Stimulated activated CD4-positive, alpha-beta T cell treated with anti-CD3 and anti-CD28 coated beads, Interleukin-4, amount 100 ng/mL, for 48 hours (primary cell): ENCODE measurements around the gene CHID1.

Source experiments
- DNase-seq, 2 donors: peaks; one replicate each; pipeline ENCODE4 v3.0.0-alpha.2; 2020; ENCODE audit warnings: low read depth in 2 of 2

CHID1 gene

DNA sequence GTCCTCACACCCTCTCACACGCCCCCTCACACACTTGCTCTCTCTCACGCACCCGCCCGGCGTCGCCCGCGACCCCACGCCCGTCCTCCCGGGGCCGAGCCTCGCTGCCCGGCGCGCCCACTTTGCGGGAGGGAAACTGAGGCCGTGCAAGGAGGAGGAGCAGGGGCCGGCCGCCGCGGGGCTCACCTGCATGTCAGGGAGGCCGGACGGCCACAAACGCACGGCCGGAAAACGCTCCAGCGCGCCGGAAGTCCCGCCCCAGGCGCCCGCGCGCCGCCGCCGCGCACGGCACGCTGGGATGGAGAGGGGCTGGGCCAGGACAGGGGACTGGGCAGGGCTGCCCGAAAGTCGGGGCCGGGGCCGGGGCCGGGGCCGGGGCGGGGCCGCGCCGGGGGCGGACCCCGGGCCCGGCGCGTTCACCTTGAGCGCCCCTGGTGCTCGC is at the start of gene CHID1:
Gene CHID1 (minus strand): TSS at position 222 of the 442 bp plus-strand sequence. CDS start 5,994 bp downstream, outside the sequence.
- DNase-seq: peak; percentile 79 to 85

DNA sequence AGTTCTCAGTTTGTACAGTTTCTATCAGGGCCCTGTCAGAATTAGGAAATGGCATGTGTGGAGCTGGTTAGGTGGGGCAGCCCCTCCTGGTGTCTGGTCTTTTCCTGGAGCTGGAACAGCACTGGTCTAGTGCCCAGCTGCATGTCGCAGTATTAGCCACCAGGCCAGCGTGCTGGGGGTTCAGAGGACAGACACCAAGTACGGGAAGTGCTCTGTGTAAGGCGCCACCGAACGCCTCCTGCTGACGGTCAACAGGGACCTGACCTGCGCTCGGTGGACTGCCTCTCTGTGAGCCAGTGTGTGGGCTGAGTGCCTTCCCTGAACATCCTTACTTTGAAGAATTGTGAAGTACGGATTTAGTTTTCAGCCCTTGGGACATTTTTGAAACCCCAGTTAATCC is 49.0 kb upstream of the CHID1 start:
- no peak for DNase-seq

DNA sequence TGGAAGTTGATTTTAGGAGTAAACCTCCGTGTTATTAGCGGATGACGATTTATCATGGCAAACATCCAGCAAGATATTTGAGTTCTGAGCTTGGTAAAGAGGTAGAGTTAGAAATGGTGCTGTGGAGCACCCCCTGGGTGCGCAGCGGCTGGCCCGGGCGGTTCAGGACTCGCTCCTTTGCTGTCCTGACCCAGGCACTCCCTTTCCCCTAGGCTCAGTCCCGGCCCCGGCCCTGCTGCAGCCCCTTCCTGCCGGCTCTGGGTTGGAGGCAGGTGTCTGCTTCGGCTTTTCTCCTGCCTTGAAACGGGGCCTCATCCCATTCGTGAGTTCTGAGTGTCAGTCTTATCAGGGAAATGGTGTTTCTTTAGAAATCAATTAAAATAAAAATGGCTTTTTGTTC is 48.4 kb upstream of the CHID1 start:
- no peak for DNase-seq

DNA sequence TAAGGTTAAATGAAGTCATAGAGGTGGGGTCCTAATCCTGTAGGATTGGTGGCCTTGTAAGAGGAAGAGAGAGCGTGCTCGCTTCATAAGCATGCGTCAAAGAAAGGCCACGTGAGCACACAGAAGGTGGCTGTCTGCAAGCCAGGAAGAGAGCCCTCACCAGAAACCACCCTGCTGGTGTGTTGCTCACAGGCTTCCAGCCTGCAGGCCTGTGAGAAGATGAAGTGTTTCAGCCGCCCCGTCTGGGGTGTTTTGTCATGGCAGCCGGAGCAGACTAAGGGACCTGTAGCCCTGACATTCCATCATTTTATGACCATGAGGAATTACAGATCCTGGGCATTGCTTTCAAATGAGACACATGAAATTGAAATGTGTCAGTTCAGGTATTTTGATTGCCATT is 47.5 kb upstream of the CHID1 start:
- DNase-seq: no peak

DNA sequence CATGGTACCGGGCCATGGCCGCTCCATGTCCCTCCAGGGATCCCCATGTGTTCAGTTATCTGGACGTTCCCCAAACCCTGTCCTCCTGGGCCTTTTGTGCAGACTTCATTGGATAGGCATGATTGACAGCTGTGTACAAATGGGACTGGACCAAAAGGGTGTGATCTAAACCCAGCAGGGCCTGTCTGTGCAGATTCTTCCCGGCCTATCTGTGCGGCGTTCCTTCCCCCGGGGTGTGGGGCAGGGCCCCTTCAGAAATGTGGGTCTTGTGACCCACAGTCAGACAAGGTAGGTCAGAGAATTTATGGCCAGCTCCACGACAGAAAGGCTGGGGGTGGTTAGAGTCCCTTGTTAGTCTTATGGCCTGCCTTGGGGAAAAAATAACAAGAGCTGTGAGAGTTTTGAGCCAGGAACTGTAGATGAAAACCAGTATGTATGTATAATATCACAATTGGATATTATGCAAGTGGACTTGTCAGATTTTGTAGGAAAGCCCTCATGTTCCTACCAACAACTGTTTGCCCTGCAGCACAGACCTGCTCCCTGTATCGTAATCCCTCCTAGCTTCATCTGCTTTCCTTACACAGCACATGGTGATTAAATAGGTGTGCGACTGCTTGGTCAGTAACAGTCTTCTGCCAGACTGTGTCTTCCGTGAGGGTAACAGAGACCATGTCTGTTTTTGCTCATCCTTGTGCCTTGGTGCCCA is 46.8 kb upstream of the CHID1 start:
- no peak for DNase-seq

DNA sequence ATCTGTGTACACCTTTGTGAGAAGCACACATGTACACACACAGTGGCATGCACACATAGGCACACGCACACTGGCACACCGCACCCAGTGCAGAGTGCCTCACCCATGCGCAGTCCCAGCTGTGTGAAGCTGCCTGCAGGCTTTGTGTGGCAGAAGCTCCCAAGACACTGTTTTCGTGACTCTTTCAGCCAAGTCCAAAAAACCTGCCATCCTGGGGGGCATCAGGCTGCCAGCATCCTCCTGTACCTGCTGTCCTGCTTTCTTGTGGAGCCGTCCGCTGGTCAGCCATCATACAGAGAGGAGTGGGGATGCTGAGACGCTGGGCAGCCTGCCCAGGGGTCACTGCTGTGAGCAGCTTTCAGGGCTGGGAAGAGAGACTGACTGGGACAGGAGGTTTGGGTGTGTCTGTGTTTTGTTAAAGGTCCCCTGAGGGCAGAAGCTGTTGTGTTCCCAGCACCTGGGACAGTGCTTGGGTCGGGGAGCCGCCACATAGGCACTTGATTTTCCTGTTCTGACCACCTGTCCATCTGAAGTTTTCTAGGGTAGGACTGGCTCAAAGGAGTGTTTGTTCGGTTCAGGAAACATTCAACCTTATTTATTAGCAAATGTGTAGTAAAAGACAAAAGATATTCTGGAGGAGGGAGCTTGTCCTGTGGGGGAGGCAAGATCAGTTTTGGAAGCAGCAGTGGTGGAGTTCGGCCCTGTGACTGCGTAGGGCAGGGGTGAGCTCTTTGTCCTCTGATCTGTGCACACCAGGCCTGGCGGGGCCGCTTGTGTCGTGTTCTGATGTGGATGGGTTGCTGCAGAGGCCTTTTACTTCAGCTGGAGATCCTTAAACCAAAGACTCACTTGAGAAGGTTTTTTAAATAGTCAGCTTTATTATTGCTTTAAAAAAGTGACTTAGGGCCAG is 44.8 kb upstream of the CHID1 start:
- no peak for DNase-seq

DNA sequence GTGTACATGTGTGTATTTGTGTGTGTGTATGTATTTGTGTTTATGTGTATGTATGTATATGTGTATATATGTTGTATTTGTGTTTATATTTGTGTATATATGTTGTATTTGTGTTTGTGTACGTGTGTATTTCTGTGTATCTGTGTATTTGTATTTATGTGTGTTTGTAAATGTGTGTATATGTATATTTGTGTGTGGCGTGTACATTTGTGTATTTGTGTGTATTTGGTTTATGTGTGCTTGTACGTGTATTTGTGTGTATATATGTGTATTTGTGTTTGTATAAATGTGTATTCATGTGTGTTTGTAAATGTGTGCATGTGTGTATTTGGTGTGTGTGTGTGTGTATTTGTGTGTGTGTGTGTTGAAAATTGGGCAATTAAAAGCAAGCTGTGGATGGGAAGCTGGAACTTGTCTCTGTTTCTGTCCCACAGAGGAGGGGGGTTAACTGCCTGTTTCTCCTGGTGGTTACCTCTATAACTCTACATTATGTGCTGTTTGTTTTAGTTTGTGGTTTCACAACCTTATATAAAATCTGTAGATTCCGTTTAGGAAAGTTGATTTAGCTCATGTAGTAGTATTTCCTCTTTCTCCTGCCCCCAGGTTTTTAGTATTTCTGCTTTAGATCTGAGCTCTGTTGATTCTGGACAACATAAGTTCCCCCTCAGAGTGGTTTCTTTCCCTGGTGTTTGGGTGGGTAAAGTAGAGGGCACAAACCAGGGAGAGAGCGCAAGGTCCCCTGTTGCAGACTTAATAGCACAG is 44.0 kb upstream of the CHID1 start:
- DNase-seq: no peak

DNA sequence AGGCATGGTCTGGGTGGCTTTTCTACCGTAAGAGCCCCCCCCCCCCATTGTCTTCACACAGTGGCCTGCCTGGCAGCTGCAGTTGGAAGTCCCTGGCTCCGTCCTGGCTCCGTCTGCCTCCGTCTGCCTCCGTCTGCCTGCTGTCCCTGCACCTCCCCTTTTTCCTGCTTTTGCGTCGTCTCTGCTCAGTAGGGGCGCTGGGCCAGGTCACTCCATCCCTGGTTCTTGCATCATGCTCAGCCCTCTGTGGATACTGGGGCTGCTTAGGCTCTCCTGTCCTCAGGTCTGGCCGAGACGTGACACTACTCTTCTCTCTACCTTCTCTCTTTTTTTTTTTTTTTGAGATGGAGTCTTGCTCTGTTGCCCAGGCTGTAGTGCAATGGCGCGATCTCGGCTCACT is 42.9 kb upstream of the CHID1 start:
- no peak for DNase-seq

DNA sequence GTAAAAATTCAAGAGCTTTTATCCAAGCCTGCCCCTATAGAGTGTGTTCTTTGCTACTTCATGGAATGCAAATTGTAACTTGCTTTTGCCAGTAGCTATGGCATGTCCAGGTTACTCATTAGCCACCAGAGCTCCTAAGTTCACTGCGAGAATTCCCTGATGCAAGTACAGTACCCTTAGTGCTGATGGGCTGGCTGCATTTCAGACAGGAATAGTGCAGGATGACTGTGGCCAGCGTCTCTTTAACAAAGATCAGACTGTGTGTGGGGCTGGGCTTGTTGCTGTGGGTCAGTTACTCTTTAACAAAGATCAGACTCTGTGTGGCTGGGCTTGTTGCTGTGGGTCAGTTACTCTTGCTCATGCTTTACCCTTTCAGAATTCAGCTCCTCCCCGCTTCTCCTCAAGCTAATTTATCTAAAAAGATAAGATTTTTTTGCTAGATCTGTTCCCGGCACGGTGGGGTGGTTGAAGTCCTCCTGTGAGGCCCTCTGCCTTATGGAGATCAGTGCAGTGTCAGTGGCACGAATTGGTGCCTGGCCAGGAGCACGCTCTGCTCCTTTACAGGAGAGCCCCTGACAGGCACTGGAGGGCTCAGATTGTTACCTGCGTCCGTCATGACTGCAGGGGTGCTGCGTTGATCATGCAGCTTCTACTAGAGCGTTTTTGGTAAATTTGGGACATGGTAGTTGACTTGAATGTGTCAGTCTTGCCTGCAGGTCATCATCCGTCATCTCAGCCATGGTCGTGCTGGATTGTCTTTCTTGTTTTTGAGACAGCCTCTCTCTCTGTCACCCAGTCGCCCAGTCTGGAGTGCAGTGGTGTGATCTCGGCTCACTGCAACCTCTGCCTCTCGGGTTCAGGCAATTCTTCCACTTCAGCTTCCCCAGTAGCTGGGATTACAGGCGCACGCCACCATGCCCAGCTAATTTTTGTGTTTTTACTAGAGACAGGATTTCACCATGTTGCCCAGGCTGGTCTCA is 42.1 kb upstream of the CHID1 start:
- DNase-seq: no peak

DNA sequence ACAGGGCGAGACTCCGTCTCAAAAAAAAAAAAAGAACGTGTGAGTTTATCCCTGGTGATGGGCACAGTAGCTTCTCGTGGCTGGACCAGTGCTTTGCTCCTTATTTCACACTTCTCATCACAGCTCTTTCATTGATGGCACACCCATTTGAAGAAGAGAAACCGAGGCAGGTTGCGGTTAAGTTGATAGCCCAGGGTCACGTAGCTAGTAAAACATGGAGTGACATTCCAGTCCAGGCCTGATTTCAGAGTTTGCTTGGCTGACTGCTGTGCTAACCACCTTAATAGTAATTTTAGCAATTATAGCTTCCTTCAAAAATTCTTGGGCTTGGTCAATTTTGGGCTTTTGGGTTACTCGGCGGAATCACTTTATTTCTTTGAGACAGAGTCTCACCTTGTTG is 40.9 kb upstream of the CHID1 start:
- DNase-seq: no peak

DNA sequence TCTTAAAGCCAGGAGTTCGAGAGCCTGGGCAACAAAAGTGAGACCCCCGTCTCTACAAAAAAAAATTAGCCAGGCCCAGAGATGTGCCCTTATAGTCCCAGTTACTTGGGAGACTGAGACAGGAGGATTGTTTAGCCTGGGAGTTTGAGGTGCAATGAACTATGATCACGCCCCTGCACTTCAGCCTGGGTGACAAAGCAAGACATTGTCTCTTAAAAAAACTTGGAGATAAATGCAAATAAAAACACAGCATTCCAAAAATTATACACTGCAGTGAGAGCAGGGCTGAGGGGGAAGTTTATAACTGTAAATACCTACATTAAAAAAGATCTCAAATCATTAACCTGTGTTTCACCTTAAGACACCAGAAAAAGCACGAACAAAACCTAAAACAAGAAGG is 37.1 kb upstream of the CHID1 start:
- DNase-seq: no peak

DNA sequence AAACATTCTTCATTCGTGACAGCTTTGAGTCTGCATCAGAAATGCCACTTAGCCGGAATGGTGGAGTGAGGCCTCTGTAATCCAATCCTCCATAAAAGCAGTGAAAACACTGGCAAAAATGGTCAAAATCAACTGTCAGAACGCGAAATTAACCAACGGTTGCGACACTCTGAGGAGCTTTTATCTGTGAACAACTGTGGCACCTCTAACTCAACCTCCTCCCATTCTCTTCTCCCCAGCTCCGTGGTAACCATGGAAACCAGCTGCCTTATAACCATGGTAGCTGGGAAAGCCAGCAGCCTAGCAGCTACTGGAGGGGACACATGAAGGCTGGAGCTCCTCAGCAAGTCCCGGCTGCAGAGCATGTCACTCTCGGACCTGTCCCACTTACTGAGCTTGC is 35.4 kb upstream of the CHID1 start:
- DNase-seq: no peak

DNA sequence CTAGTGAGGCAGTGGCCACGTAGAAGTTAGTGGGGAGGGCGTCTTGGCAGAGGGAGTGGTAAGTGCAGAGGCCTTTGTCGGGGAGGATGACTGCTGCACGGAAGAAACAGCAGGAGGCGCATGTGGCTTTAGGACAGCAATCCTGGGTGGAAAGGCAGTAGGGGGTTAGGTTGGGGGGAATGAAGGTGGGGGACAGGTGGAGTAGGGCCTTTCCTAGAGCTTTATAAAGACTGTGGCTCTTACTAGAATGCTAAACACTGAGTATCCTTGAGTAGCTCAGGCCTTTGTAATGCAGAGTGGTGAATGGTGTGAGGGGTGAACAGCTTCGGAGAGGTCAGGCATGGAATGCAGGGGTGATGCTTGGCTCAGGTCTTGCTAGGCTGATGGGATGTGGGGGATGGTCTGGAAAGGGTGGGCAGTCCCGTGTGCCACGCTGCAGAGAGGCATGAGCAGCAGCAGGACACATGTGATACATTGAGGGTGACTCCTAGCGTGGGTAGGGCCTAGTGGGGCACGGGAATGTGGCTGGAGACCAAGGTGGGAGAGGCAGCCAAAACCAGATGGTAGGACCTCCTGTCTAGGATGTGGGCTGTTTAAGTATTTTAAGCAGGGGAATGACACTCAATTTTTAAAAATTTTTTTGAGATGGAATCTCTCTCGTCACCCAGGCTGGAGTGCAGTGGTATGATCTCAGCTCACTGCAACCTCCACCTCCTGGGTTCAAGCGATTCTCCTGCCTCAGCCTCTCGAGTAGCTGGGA is 34.3 kb upstream of the CHID1 start:
- no peak for DNase-seq

DNA sequence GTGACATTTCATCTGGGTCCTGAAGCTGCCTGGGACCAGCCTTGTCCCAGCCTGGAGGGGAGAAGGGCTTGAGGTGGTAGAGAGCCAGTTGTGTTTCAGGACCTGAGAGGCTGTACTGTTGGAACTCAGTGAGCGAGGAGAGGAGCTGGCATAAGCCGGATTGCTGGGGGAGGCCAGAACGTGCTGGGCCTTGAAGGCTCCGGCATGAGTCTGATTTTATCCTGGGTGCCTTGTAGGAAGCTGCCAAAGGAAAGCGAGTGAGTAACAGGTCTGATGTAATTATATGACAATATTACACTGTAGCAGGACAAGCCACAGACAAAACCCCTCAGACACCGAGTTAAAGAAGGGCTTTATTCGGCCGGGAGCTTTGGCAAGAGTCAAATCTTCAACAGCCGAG is 32.2 kb upstream of the CHID1 start:
- no peak for DNase-seq

DNA sequence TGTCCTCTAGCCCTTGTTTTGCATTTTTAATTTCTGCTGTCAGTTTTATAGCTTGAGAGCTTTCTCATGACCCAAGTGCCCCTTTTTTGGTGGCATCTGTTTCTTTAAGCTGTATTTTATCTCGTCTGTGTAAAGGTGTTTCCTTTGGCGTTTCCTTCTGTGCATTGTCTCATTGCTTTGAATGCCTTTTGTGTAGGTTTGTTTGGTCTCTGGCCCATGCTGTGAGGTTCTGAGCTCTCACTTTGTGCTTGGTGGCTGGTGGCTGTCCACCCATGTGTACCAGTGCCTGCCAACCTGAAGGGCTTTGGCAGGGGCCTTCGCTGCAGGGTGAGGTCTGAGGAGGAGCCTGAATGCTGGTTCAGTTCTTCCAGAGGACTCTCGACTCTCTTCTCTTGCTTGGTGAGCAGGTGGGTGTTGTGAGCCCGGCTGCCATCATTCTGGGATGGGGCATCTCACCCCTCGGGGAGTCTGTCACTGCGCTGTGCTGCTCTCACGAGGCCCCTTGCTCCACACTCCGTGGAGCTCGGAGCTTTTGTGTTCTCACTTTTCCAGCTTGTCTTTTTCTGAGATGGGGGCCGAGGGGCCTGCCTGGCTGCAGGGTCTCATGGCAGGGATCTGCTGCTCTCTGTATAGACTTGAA is 30.0 kb upstream of the CHID1 start:
- DNase-seq: no peak

DNA sequence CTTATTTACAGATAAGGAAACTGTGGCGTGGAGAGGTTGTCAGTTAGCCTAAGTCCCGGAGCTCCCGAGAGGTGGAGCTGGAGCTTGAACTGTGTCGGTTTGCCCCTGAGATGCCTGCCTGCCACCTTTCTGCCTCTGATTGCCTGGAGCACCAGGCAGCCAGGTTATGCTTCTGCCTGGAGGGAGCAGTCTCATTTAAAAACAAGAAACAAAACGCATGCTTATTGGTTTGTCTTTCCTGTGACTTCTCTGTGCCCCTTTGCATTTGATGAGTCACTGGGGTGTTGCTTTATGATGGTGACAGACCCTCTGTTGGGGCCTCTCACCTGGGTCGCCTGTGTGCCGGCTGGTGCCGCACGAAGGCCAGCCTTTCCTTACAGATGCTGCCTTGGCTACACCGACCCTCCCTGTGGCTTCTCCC is 27.2 kb upstream of the CHID1 start:
- no peak for DNase-seq

DNA sequence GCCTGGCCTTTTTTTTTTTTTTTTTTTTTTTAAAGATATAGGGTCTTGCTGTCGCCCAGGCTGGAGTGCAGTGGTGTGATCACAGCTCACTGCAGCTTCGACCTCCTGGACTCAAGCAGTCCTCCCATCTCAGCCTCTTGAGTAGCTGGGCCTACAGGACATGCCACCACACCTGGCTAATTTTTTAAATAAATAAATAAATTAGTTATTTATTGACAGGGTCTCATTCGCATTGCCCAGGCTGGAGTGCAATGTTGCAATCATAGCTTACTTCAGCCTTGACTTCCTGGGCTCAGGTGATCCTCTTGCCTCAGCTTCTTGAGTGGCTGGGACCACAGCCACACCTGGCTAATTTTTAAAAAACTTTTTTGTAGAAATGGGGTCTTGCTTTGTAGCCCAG is 25.6 kb upstream of the CHID1 start:
- no peak for DNase-seq

DNA sequence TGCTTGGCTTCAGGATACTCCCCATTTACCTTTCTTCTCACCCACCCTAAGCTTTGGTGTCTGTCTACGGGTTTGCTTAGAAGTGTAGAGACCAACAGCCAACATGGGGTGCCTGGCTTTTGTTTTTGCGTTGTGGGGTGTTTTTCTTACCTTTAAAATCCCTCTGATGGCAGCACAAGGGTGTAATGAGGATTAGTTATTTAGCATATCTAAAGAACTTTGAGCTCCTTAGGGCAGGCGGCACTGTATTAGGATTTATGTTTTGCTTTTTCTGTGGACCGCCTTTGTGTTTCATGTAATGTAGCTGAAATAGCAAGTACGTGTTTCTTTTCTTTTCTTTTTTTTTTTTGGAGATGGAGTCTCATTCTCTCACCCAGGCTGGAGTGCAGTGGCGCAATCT is 23.9 kb upstream of the CHID1 start:
- no peak for DNase-seq

DNA sequence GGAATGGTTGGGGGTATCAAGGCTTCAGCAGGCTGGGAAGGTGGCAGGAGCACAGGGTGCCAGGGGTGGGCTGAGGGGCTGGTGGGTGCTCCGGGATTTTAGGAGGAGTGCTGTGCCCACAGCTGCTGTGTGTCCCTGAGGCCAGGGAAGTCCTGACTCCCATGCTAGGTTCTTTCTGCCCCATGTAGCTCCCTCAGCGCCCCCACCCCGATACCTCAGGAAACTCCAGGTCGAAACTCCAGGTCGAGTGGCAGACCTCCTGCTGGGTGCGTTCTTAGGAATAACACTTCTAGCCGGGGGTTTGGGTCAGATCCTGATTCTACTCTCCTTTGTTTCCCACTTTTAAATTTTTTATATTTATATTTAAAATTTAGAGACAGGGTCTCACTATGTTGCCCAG is 23.3 kb upstream of the CHID1 start:
- no peak for DNase-seq
